GM13976 (cell line): ENCODE data around the gene HORMAD1.

Experiments
- DNase-seq: peaks from one replicate; pipeline ENCODE4 v3.0.0; 2012; ENCODE audit warnings: low spot score
- CTCF ChIP-seq: IDR thresholded peaks from 2 replicates; pipeline ENCODE4 v1.5.1; 2012; ENCODE audit warnings: borderline replicate concordance, mild to moderate bottlenecking; ENCODE audit not compliant: insufficient read depth; ENCODE audit errors: extremely low read depth, missing control alignments, control extremely low read depth
- in situ Hi-C: fragments of 300-500 bp; cut with MboI; formaldehyde crosslinking; loops from one replicate; pipeline ENCODE4 v1.12.0; 2022; ENCODE audit warnings: low sequenced_read_pairs, mixed read lengths, inconsistent platforms; ENCODE audit not compliant: unreplicated experiment

HORMAD1 gene

DNA sequence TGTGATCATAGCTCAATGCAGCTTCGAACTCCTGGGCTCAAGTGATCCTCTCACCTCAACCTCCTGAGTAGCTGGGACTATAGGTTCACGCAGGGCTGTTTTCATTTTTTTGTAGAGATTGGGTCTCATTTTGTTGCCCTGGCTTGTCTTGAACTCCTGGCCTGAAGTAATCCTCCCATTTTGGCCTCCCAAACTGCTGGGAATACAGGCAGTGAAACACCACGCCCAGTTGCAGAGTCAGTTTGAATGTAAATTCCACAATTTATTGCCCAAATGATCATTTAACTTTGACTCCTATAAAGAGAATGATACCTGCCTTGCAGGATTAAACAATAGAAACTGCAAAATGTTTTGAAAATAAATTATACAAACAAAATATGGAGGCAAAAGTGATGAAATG, 34.4 kb downstream of the HORMAD1 start:
- no peak for TF ChIP-seq CTCF
- in situ Hi-C loops, result no loop called here
- DNase-seq, result no peak

- DNase-seq, result no peak
- in situ Hi-C loops, result no loop called here
- TF ChIP-seq CTCF, result no peak
Observed at GRCh38 chr1:150683914-150684313, 36.8 kb downstream of the HORMAD1 start.

GRCh38 chr1:150678988-150679387, 41.7 kb downstream of the HORMAD1 start:
- DNase-seq, result no peak
- no peak for TF ChIP-seq CTCF
- in situ Hi-C loops, result no loop called here

DNA sequence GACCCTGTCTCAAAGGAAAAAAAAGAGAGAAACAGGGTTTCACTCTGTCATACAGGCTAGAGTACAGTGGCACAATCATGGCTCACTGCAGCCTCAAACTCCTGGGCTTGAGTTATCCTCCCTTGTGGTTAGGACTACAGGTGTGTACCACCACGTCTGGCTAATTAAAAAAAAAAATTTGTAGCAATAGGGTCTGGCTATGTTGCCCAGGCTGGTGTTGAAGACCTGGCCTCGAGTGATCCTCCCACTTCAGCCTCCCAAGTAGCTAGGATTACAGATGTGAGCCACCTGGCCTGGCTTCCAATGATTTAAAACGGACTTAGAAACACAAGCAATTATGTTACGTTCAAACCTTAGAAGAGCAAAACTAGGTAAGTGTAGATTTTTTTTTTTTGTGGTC, 45.8 kb downstream of the HORMAD1 start:
- no peak for TF ChIP-seq CTCF
- in situ Hi-C loops, result no loop called here
- DNase-seq, result no peak

DNA sequence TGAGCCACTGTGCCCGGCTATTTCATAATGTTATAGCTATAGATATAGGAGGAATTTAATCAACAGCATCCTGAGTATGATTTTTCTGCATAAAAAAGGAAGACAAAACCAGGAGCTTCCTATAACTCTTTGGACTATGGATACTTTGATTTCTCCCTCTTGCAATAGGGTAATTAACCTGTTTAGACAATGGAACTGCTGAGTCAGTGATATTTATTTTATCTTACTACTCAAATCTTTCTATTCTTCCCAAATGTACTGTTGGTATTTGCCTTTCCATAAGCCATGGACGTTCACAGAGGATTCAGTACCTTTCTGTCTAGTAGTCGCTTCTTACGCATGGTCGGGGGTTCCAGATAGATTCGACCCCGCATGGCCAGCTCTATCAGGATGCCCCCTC, 57.4 kb downstream of the HORMAD1 start:
- no peak for DNase-seq
- in situ Hi-C loops, result no loop called here
- TF ChIP-seq CTCF, result no peak

DNA sequence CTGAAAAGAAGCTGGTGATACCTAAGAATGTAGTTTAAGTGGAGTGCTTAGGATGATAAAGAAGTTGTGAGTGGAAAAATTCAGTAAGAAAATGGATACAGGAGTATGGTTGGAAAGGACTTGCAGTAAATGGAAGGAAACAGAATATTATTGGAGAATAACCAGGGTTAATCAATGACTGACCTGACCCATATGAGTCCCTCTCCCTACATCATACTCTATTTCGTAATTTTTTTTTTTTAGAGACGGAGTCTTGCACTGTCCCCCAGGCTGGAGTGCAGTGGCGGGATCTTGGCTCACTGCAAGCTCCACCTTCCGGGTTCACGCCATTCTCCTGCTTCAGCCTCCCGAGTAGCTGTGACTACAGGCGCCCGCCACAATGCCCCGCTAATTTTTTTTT, 57.9 kb downstream of the HORMAD1 start:
- no peak for TF ChIP-seq CTCF
- no peak for DNase-seq
- in situ Hi-C loops, result no loop called here

GRCh38 chr1:150661156-150661555, 59.5 kb downstream of the HORMAD1 start:
- DNase-seq, result no peak
- in situ Hi-C loops, result no loop called here
- no peak for TF ChIP-seq CTCF
